Activated T-cell treated with anti-CD3 and anti-CD28 coated beads, Interleukin-2, amount 50 U/mL, for 1 hour (primary cell): ENCODE measurements around the gene TMEM238.
A peak's percentile ranks its signal among the peaks of the same experiment; 100 is the strongest.
"Not testable (repeated sequence)": the region's sequence is repeated elsewhere in the genome, so short reads cannot be mapped to it uniquely, and the experiment has no call there.

Experiments
- DNase-seq: peaks from one replicate; pipeline ENCODE4 v3.0.0-alpha.2; 2020

The TMEM238 gene

GRCh38 chr19:55384131-55384919, at the start of gene TMEM238:
TMEM238 (minus strand) TSS chr19:55384292; CDS start chr19:55384259, 33 bp downstream.
- peak; percentile 64 for DNase-seq

- DNase-seq = no peak
These were observed 49.2 kb upstream of the TMEM238 start for GRCh38 chr19:55433292-55433691.

- no peak for DNase-seq
These were observed 48.3 kb upstream of the TMEM238 start for GRCh38 chr19:55432241-55432959.

GRCh38 chr19:55431183-55431582, 47.1 kb upstream of the TMEM238 start:
- no peak for DNase-seq

- DNase-seq = no peak
These were observed 42.0 kb upstream of the TMEM238 start for GRCh38 chr19:55426042-55426441.

GRCh38 chr19:55424518-55424917, 40.4 kb upstream of the TMEM238 start:
- DNase-seq = no peak

GRCh38 chr19:55423225-55424005, 39.3 kb upstream of the TMEM238 start:
- DNase-seq = no peak

GRCh38 chr19:55421281-55421680, 37.2 kb upstream of the TMEM238 start:
- peak; percentile 34 for DNase-seq

GRCh38 chr19:55419624-55420236, 35.6 kb upstream of the TMEM238 start:
- DNase-seq = no peak

GRCh38 chr19:55419103-55419502, 35.0 kb upstream of the TMEM238 start:
- no peak for DNase-seq

GRCh38 chr19:55418185-55418584, 34.1 kb upstream of the TMEM238 start:
- DNase-seq = peak; percentile 43

- no peak for DNase-seq
These were observed 26.1 kb upstream of the TMEM238 start for GRCh38 chr19:55410168-55410567.

- not testable (repeated sequence) for DNase-seq
These were observed 25.1 kb upstream of the TMEM238 start for GRCh38 chr19:55409179-55409578.

- DNase-seq = peak; percentile 23
These were observed 24.4 kb upstream of the TMEM238 start for GRCh38 chr19:55408533-55408872.

GRCh38 chr19:55407800-55408532, 23.9 kb upstream of the TMEM238 start:
- DNase-seq = peak; percentile 94

- DNase-seq = not testable (repeated sequence)
These were observed 23.4 kb upstream of the TMEM238 start, which contains the start of gene UBE2S for GRCh38 chr19:55407550-55407799. UBE2S (minus strand) TSS chr19:55407788; CDS start chr19:55407589, 199 bp downstream.

- DNase-seq = no peak
These were observed 22.9 kb upstream of the TMEM238 start for GRCh38 chr19:55406826-55407549.

- no peak for DNase-seq
These were observed 22.2 kb upstream of the TMEM238 start for GRCh38 chr19:55406091-55406825.

- DNase-seq = no peak
These were observed 21.5 kb upstream of the TMEM238 start for GRCh38 chr19:55405638-55406037.

- DNase-seq = no peak
These were observed 18.4 kb upstream of the TMEM238 start for GRCh38 chr19:55402509-55402908.

GRCh38 chr19:55401390-55401789, 17.3 kb upstream of the TMEM238 start:
- DNase-seq = not testable (repeated sequence)
